ENCODE results near the gene BRSK2.
A peak's percentile ranks its signal among the peaks of the same experiment; 100 is the strongest.
"Not testable (repeated sequence)": the region's sequence is repeated elsewhere in the genome, so short reads cannot be mapped to it uniquely, and the experiment has no call there.

BRSK2 gene

DNA sequence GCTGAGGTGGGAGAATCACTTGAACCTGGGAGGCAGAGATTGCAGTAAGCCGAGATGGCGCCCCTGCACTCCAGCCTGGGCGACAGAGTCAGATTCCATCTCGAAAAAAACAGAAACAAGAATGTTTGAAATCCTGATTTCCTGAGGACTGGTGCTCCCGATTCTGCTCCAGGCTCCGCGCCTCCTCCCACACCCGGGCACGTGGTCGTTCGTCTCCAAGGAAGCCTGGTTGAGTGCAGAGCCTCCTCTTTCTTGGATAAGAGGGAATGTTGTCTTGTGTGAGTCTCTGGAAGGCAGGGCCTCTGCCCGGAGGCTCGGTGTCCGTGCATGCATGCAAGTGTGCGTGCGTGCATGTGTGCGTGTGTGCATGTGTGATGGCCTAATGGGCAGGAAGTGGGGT lies 30.1 kb downstream of the BRSK2 start:
- no peak overlapping the region for H3K4me2 ChIP-seq
- H3K27ac ChIP-seq: no peak overlapping the region
- H3K4me1 ChIP-seq: peaks cover 7% of the 10 kb centered on the region
- peaks cover 52% of the 10 kb centered on the region for H3K9me3 ChIP-seq
- no peak overlapping the region for H3K9ac ChIP-seq
- H3K27me3 ChIP-seq: peaks cover 10% of the 10 kb centered on the region; the same call in 1 of the 2 replicates
- H3K4me3 ChIP-seq: no peak overlapping the region
- no peak for TF ChIP-seq Cebpa-rat (IDR thresholded peaks at IDR 0.05)
- no peaks in the 10 kb centered on the region for H3K36me3 ChIP-seq
- H4K20me1 ChIP-seq: peaks cover 8% of the 10 kb centered on the region; the same call in 1 of the 2 replicates

DNA sequence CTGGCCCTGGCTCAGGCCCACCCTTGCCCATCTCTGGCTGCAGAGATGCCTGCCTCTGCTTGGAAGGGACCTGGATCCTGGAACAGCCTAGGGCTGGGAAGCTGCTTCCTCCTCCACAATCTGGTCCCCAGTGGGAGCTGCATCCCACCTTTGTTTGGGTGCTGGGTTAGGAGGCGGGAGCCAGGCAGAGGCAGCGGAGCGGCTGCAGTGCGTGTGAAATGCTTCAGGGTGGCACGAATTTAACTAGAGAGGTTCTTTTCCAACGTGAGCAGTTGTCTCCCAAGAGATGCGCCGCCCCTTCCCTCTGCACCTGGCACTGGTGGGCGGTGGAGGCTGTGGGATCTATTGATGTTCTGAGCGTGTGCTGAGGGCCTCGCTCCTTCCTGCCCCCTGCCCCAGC lies 31.6 kb downstream of the BRSK2 start:
- Histone ChIP-seq H3K36me3 (no peaks in the 10 kb centered on the region), H3K4me2 (no peak overlapping the region), H3K27ac (no peak overlapping the region), H4K20me1 (peaks cover 14% of the 10 kb centered on the region; the same call in 1 of the 2 replicates), H3K9ac (no peak overlapping the region), H3K9me3 (peaks cover 37% of the 10 kb centered on the region), H3K27me3 (peaks cover 15% of the 10 kb centered on the region; the same call in 1 of the 2 replicates), H3K4me3 (no peak overlapping the region), H3K4me1 (peaks cover 13% of the 10 kb centered on the region)
- TF ChIP-seq Cebpa-rat (IDR thresholded peaks at IDR 0.05): no peak

DNA sequence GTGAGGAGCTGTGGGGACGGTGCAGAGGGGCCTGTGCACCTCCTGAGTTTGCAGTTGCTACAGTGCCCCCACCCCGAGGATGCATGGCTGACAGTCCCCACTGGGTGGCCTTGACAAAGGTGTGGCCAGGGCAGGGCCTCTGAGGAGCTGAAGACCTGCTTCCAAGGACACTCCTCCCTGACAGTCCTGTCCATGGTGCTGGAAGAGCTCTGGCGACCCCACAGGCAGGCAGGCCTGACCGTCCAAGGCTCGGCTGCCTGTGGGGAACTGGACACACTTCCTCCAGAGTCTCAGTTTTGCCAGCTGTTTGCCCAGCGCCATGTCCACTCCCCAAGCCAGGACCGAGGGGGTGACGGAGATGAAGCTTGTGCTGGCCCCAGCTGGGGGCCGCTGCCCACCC lies 32.7 kb downstream of the BRSK2 start:
- peaks cover 26% of the 10 kb centered on the region for H3K9me3 ChIP-seq
- H3K4me3 ChIP-seq: no peak overlapping the region
- peaks cover 15% of the 10 kb centered on the region; the same call in 1 of the 2 replicates for H3K27me3 ChIP-seq
- no peak overlapping the region for H3K27ac ChIP-seq
- TF ChIP-seq Cebpa-rat (IDR thresholded peaks at IDR 0.05): no peak
- peaks cover 14% of the 10 kb centered on the region; the same call in 1 of the 2 replicates for H4K20me1 ChIP-seq
- no peak overlapping the region for H3K9ac ChIP-seq
- H3K4me1 ChIP-seq: peaks cover 13% of the 10 kb centered on the region
- no peak overlapping the region for H3K4me2 ChIP-seq
- H3K36me3 ChIP-seq: no peaks in the 10 kb centered on the region

DNA sequence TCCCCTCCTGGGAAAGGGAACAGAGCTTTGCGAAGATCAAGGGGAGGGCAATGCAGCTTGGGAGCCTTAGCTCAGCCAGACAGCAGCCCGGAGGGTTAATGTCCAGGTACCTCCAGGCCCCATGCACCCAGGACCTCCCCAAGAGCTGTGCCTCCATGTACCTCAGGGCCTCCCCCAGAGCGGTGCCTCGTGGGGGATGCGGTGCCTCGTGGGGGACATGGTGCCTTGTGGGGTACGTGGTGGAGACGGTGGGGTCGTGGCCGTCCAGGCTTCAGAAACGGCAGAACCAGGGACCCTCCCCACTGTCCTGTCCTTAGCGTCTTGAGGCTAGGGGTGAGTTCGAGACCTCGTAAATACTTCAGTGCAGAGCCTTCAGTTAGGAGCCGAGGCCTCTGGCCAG lies 33.2 kb downstream of the BRSK2 start:
- no peak for TF ChIP-seq Cebpa-rat (IDR thresholded peaks at IDR 0.05)
- Histone ChIP-seq H3K4me1 (peaks cover 13% of the 10 kb centered on the region), H3K4me2 (no peak overlapping the region), H3K27me3 (peaks cover 15% of the 10 kb centered on the region; the same call in 1 of the 2 replicates), H3K36me3 (no peaks in the 10 kb centered on the region), H3K9me3 (peaks cover 22% of the 10 kb centered on the region), H3K27ac (no peak overlapping the region), H4K20me1 (peaks cover 14% of the 10 kb centered on the region; the same call in 1 of the 2 replicates), H3K9ac (no peak overlapping the region), H3K4me3 (no peak overlapping the region)

DNA sequence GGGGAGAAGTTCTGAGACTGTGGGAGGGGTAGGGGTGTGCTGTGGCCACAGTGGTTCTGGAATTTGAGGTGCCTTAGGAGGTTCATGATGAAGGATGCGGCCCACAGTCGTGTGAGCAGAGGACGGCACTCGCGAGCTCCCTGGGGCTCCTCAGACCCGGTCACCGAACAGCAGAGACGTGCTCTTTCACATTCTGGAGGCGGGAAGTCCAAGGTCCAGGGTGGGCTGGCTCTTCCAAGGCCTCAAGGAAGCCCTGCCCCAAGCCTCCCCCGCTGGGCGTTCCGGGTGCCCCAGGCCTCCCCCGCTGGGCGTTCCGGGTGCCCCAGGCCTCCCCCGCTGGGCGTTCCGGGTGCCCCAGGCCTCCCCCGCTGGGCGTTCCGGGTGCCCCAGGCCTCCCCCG lies 33.7 kb downstream of the BRSK2 start:
- not testable (repeated sequence) for H3K27ac ChIP-seq

DNA sequence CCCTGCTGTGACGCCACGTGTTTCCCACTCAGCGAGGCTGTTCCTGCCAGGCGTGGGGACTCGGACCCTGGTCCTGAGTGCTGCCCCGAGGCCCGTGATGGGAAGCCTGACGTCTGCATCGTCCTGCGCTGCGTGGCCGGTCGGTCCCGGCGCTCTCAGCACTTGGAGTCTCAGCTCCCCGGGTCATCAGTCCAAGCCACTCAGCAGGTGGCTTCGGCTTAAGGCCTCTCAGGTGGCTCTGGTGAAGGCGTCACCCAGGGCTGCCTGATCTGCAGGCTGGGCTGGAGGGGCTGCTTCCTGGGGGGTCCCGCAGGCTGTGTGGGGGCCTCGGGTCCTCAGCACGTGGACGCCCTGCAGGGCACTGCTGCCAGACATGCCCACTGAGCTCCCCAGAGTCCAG lies 35.3 kb downstream of the BRSK2 start:
- H3K4me1 ChIP-seq: peaks cover 13% of the 10 kb centered on the region
- no peaks in the 10 kb centered on the region for H3K36me3 ChIP-seq
- H3K4me3 ChIP-seq: no peak overlapping the region
- H3K27ac ChIP-seq: no peak overlapping the region
- H3K4me2 ChIP-seq: peak overlapping the region; percentile 30
- H3K9me3 ChIP-seq: peaks cover 2% of the 10 kb centered on the region; the same call in 1 of the 2 replicates
- H3K27me3 ChIP-seq: peaks cover 15% of the 10 kb centered on the region; the same call in 1 of the 2 replicates
- peaks cover 14% of the 10 kb centered on the region; the same call in 1 of the 2 replicates for H4K20me1 ChIP-seq
- H3K9ac ChIP-seq: no peak overlapping the region
- TF ChIP-seq Cebpa-rat (IDR thresholded peaks at IDR 0.05): no peak

More for the DNA sequence above, 33.7 kb downstream of the BRSK2 start:
- peaks cover 13% of the 10 kb centered on the region for H3K4me1 ChIP-seq
- peaks cover 18% of the 10 kb centered on the region for H3K9me3 ChIP-seq
- H3K27me3 ChIP-seq: peaks cover 15% of the 10 kb centered on the region; the same call in 1 of the 2 replicates
- H3K4me3 ChIP-seq, H3K36me3 ChIP-seq, H3K4me2 ChIP-seq, H3K9ac ChIP-seq: not testable (repeated sequence)
- H4K20me1 ChIP-seq: peaks cover 14% of the 10 kb centered on the region; the same call in 1 of the 2 replicates

DNA sequence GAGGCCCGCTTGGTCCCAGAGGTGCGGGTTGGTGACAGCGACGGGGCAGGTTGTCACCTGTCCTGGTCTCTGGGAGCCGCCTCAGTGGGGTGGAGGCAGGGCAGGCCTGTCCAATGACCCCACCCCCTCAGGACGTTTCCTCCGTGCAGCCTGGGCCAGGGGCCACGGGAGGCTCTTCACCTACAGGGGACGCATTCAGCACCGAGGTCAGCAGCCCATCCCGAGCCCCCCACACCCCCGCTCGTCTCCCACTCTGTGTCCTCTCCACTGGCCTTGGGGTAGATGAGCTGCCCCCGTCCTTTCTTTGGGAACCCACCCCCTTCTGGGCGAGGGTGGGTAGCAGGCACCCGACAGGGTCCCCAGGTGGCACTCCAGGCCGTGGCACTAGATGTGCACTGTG lies 35.7 kb downstream of the BRSK2 start:
- no peaks in the 10 kb centered on the region for H3K9me3 ChIP-seq

DNA sequence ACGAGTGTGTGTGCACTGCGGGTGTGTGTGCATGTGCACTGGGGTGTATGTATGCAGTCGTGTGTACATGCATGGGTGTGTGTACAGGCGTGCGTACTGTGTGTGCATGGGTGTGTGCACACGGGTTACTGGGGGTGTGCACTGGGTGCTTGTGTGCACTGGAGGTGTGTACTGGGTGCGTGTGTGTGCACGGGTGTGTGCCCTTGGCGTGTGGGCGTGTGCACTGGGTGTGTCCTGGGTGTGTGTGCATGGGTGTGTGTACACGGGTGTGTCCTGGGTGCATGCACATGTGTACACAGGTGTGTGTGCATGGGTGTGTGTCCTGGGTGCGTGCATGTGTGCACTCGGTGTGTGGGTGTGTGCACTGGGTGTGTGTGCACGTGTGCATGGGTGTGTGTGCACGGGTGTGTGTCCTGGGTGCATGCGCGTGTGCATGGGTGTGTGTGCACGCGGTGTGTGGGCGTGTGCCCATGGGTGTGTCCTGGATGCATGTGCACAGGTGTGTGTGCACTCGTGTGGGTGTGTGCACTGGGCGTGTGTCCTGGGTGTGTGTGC lies 39.1 kb downstream of the BRSK2 start:
- no peak for TF ChIP-seq Cebpa-rat (IDR thresholded peaks at IDR 0.05)
- Histone ChIP-seq H3K4me2 (no peak overlapping the region), H3K4me3 (no peak overlapping the region), H3K36me3 (no peaks in the 10 kb centered on the region), H3K27ac (no peak overlapping the region), H3K27me3 (peaks cover 19% of the 10 kb centered on the region; the same call in 1 of the 2 replicates), H4K20me1 (peaks cover 21% of the 10 kb centered on the region; the same call in 1 of the 2 replicates), H3K4me1 (peaks cover 7% of the 10 kb centered on the region), H3K9me3 (no peaks in the 10 kb centered on the region), H3K9ac (no peak overlapping the region)

More for the DNA sequence above, 35.7 kb downstream of the BRSK2 start:
- H3K27me3 ChIP-seq: peaks cover 15% of the 10 kb centered on the region; the same call in 1 of the 2 replicates
- H4K20me1 ChIP-seq: peaks cover 14% of the 10 kb centered on the region; the same call in 1 of the 2 replicates
- H3K4me3 ChIP-seq: no peak overlapping the region
- H3K27ac ChIP-seq: no peak overlapping the region
- H3K36me3 ChIP-seq: no peaks in the 10 kb centered on the region
- H3K4me2 ChIP-seq: peak overlapping the region; percentile 30
- H3K9ac ChIP-seq: no peak overlapping the region
- peaks cover 13% of the 10 kb centered on the region for H3K4me1 ChIP-seq
- no peak for TF ChIP-seq Cebpa-rat (IDR thresholded peaks at IDR 0.05)

DNA sequence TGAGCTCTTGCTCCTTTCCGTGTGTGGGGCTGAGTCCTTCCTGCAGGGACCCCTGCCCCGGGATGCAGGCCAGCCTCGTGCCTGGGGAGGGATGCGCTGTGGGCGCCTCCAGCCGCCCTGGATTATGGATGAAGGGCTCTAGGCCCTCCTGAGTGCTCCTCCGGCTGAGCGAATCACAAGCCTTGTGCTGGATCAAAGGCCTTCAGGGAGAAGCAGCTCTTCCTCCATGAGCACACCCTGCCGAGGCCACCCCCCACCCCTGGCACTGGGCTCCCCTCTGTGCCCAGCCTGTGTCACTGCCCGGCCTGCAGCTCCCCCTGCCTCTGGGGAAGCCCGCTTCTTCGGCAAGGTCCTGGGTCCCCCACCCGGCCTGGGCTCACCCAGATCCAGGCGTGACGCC lies 43.8 kb downstream of the BRSK2 start:
- H4K20me1 ChIP-seq: peaks cover 20% of the 10 kb centered on the region; the same call in 1 of the 2 replicates
- no peak overlapping the region for H3K4me2 ChIP-seq
- H3K27ac ChIP-seq: no peak overlapping the region
- no peak for TF ChIP-seq Cebpa-rat (IDR thresholded peaks at IDR 0.05)
- H3K27me3 ChIP-seq: peaks cover 4% of the 10 kb centered on the region; the same call in 1 of the 2 replicates
- no peaks in the 10 kb centered on the region for H3K9me3 ChIP-seq
- no peak overlapping the region for H3K4me3 ChIP-seq
- H3K36me3 ChIP-seq: no peaks in the 10 kb centered on the region
- peaks cover 24% of the 10 kb centered on the region for H3K4me1 ChIP-seq
- H3K9ac ChIP-seq: no peak overlapping the region

DNA sequence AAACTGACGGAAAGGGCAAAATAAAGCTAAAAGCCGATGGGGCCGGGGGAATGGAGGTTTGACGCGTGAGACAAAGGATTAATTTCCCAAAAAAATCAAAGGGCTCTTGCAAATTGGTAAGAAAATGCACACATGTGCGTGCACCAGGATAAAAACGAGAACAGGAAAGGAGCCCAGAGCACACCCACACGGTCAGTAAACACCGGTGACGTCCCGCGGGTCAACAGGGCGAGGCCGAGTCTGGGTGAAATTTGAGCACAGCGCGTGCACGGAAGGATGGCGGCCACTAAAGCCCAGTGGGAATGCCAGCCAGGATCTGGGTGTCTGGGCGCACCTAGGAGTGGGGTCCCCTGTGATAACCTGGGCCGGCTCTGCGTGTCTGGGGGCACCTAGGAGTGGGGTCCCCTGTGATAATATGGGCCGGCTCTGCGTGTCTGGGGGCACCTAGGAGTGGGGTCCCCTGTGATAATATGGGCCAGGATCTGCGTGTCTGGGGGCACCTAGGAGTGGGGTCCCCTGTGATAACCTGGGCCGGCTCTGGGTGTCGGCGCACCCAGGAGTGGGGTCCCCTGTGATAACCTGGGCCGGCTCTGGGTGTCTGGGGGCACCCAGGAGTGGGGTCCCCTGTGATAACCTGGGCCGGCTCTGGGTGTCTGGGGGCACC lies 44.4 kb downstream of the BRSK2 start:
- TF ChIP-seq Cebpa-rat (IDR thresholded peaks at IDR 0.05): no peak
- H3K4me2 ChIP-seq: no peak overlapping the region
- peaks cover 4% of the 10 kb centered on the region; the same call in 1 of the 2 replicates for H3K27me3 ChIP-seq
- no peaks in the 10 kb centered on the region for H3K36me3 ChIP-seq
- H3K9me3 ChIP-seq: no peaks in the 10 kb centered on the region
- peaks cover 24% of the 10 kb centered on the region for H3K4me1 ChIP-seq
- no peak overlapping the region for H3K4me3 ChIP-seq
- no peak overlapping the region for H3K9ac ChIP-seq
- H4K20me1 ChIP-seq: peaks cover 20% of the 10 kb centered on the region; the same call in 1 of the 2 replicates
- H3K27ac ChIP-seq: no peak overlapping the region

DNA sequence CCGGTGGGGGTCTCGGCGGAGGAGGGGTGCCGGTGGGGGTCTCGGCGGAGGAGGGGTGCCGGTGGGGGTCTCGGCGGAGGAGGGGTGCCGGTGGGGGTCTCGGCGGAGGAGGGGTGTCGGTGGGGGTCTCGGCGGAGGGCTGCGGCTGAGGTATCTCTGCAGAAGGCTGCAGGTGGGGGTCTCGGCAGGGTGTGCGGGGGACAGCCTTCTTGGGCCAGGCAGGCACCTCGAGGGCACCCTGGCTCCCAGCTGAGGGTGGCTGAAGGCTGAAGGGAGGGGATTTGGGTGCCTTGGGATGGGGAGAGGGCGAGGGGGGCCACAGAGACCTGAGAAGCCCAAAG lies 45.7 kb downstream of the BRSK2 start:
- not testable (repeated sequence) for H3K4me3 ChIP-seq, H3K9me3 ChIP-seq, H3K9ac ChIP-seq, H3K36me3 ChIP-seq, H3K27ac ChIP-seq, H3K27me3 ChIP-seq
- Histone ChIP-seq H4K20me1 (peaks cover 20% of the 10 kb centered on the region; the same call in 1 of the 2 replicates), H3K4me1 (peaks cover 32% of the 10 kb centered on the region), H3K4me2 (peak overlapping the region; percentile 81)

All from BLaER1 (cell line).